K562 (cell line): ENCODE results near the gene HYOU1. TPM values are rescaled to one million over a fixed set of nuclear protein-coding genes. Genes with fewer than 3 reads are reported as not detected.

Experiments
- CEBPG ChIP-seq, 3 experiments: fragments of 200-800 bp in 1 of 3; sonication (Bioruptor generic) in 1 of 3; sonication (generic) in 1 of 3; formaldehyde crosslinking in 1 of 3; IDR thresholded peaks in 2 of 3; conservative IDR thresholded peaks in 1 of 3; 2 replicates each; pipeline versions ENCODE4 v1.6.1 to v1.8.0; 2016 to 2022; ENCODE audit warnings: missing compliant biosample characterization in 2 of 3, missing genetic modification characterization in 2 of 3, mild to moderate bottlenecking in 1 of 3, missing genetic modification reagents in 1 of 3
- CXXC5 ChIP-seq: fragments of 250-450 bp; sonication (Bioruptor Pico); IDR thresholded peaks from 2 replicates; pipeline ENCODE4 v1.8.0; 2022; ENCODE audit warnings: inconsistent platforms, mild to moderate bottlenecking, moderate library complexity
- EHMT2 ChIP-seq: fragments of 450-650 bp; IDR thresholded peaks from 2 replicates; pipeline ENCODE4 v1.6.1; 2018; ENCODE audit warnings: antibody characterized with exemption
- MAZ ChIP-seq, 2 experiments: fragments of 450-650 bp in 1 of 2; sonication (generic) in 1 of 2; formaldehyde crosslinking; IDR thresholded peaks in 1 of 2; conservative IDR thresholded peaks in 1 of 2; 2 replicates each; pipeline versions ENCODE4 v1.4.0 to v1.5.0; 2020; ENCODE audit warnings: mild to moderate bottlenecking in 1 of 2, missing genetic modification reagents in 1 of 2
- MBD1 ChIP-seq: fragments of 250-450 bp; sonication (Bioruptor Pico); IDR thresholded peaks from 2 replicates; pipeline ENCODE4 v1.8.0; 2022; ENCODE audit warnings: inconsistent platforms
- NCOA1 ChIP-seq: fragments of 450-650 bp; IDR thresholded peaks from 2 replicates; pipeline ENCODE4 v1.6.1; 2016; ENCODE audit warnings: low read depth
- PKNOX1 ChIP-seq: fragments of 450-650 bp; IDR thresholded peaks from 2 replicates; pipeline ENCODE4 v1.6.1; 2016
- POLR2A ChIP-seq: fragments of 450-650 bp; conservative IDR thresholded peaks from 2 replicates; pipeline ENCODE4 v1.6.1; 2016
- RAD21 ChIP-seq, 2 experiments: fragments of 250-450 bp in 1 of 2; fragments of 450-650 bp in 1 of 2; sonication (Bioruptor Pico) in 1 of 2; formaldehyde crosslinking in 1 of 2; IDR thresholded peaks in 1 of 2; conservative IDR thresholded peaks in 1 of 2; 2 replicates each; pipeline versions ENCODE4 v1.4.0 to v1.8.0; 2020 to 2022; ENCODE audit warnings: mild to moderate bottlenecking in 2 of 2, moderate library complexity in 1 of 2
- RBM14 ChIP-seq: fragments of 200-400 bp; formaldehyde crosslinking; IDR thresholded peaks from 2 replicates; pipeline ENCODE4 v1.6.1; 2018; ENCODE audit warnings: low read depth, mild to moderate bottlenecking, low read length, moderate library complexity, borderline replicate concordance; ENCODE audit not compliant: insufficient read depth
- RBM15 ChIP-seq: fragments of 200-400 bp; formaldehyde crosslinking; IDR thresholded peaks from 2 replicates; pipeline ENCODE4 v1.6.1; 2018; ENCODE audit warnings: mild to moderate bottlenecking, low read length, moderate library complexity; ENCODE audit not compliant: insufficient read depth
- TAF15 ChIP-seq: fragments of 200-400 bp; formaldehyde crosslinking; IDR thresholded peaks from 2 replicates; pipeline ENCODE4 v1.6.1; 2017; ENCODE audit warnings: mild to moderate bottlenecking, low read depth, low read length, moderate library complexity
- TOE1 ChIP-seq, 2 experiments: fragments of 450-650 bp in 1 of 2; sonication (generic) in 1 of 2; formaldehyde crosslinking in 1 of 2; IDR thresholded peaks; 2 replicates each; pipeline versions ENCODE4 v1.7.1 to v1.8.0; 2016 to 2022; ENCODE audit warnings: borderline replicate concordance in 2 of 2, mild to moderate bottlenecking in 2 of 2, antibody characterized with exemption in 1 of 2, inconsistent platforms in 1 of 2, low read depth in 1 of 2, missing genetic modification reagents in 1 of 2, moderate library complexity in 1 of 2
- ZNF75A ChIP-seq: fragments of 450-650 bp; formaldehyde crosslinking; IDR thresholded peaks from 2 replicates; pipeline ENCODE4 v1.4.0; 2020; ENCODE audit warnings: mild to moderate bottlenecking
- polyA plus RNA-seq, 8 experiments: library from polyadenylated mRNA; depleted of rRNA in 4 of 8; stranded (reverse) in 5 of 8; unstranded in 3 of 8; fragments of >200 nt; fragmentation: Nextera tagmentation in 2 of 8; fragmentation: Illumina TruSeq in 1 of 8; extraction: Ambion mirVana in 2 of 8; extraction: Trizol in 1 of 8; gene quantifications; 2 replicates each; pipeline versions ENCODE4 v1.2.1 to v1.2.3, GENCODE V29; 2011 to 2014; ENCODE audit warnings: inconsistent platforms in 1 of 8, missing spikeins in 1 of 8
- total RNA-seq, 7 experiments: library from RNA; depleted of rRNA in 6 of 7; stranded (reverse); fragments of >200 nt in 6 of 7; fragmentation: Illumina TruSeq in 2 of 7; extraction: Trizol in 2 of 7; gene quantifications; 2 replicates each; pipeline versions ENCODE4 v1.2.1 to v1.2.3, GENCODE V29; 2011 to 2021; ENCODE audit warnings: low replicate concordance in 1 of 7
- TF ChIP-seq, protein P1 (sequence below), 2 experiments: fragments of 250-450 bp in 1 of 2; fragments of 450-650 bp in 1 of 2; sonication (Bioruptor Pico) in 1 of 2; IDR thresholded peaks; 2 replicates each; pipeline versions ENCODE4 v1.6.1 to v1.8.0; 2016 to 2021; ENCODE audit warnings: mild to moderate bottlenecking in 2 of 2, moderate library complexity in 2 of 2, missing compliant biosample characterization in 1 of 2, missing genetic modification characterization in 1 of 2
- TF ChIP-seq, protein P2 (sequence below): fragments of 250-450 bp; sonication (Bioruptor Pico); IDR thresholded peaks from 2 replicates; pipeline ENCODE4 v1.5.1; 2021; ENCODE audit warnings: mild to moderate bottlenecking
- TF ChIP-seq, protein P3 (sequence below): fragments of 250-450 bp; sonication (Bioruptor Pico); IDR thresholded peaks from 2 replicates; pipeline ENCODE4 v1.8.0; 2021; ENCODE audit warnings: borderline replicate concordance, mild to moderate bottlenecking, moderate library complexity; ENCODE audit not compliant: poor library complexity, severe bottlenecking
- TF ChIP-seq, protein P4 (sequence below): fragments of 250-450 bp; sonication (Bioruptor Pico); IDR thresholded peaks from 2 replicates; pipeline ENCODE4 v1.5.0; 2021; ENCODE audit warnings: mild to moderate bottlenecking, borderline replicate concordance

The HYOU1 gene
- total and polyA plus RNA-seq, 9 of the 15 experiments (the other 6 are each of a cell fraction or from before 2014, with no cell fraction given): 19.5 to 197 (median 128) TPM

DNA sequence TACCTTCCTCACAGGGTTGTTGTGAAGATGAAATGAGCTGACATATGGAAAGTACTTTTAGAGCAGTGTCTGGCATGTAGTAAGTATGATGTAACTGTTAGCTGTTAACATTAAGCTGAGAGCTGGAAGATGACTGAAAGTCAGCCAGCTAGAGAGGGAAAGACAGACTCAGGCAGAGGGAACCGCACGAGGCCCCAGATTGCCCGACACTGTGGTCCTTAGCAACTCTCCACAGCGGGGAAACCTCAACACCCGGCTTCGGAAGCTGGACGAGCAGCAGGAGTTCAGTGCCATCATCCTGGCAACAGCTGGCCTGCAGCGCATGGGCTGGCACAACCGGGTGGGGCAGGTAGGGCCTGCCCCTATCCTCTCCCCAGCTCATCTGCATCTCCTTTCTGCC lies 34.2 kb upstream of the HYOU1 start (continued):
- TF ChIP-seq, protein P1, sequence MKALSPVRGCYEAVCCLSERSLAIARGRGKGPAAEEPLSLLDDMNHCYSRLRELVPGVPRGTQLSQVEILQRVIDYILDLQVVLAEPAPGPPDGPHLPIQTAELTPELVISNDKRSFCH (CRISPR knock-in tag; IDR thresholded peaks at IDR 0.05): no peak
- TF ChIP-seq, protein P1 (tag; IDR thresholded peaks at IDR 0.05): no peak
- TF ChIP-seq RBM14: no peak
- no peak for TF ChIP-seq MAZ (CRISPR knock-in tag; conservative IDR thresholded peaks at IDR 0.05 in 1 of 2, IDR thresholded peaks at IDR 0.05 in 1 of 2)
- no peak for TF ChIP-seq CXXC5 (CRISPR knock-in tag)
- TF ChIP-seq PKNOX1: no peak
- no peak for TF ChIP-seq NCOA1
- no peak for TF ChIP-seq TAF15
- TF ChIP-seq RAD21 (CRISPR knock-in tag; conservative IDR thresholded peaks at IDR 0.05 in 1 of 2, IDR thresholded peaks at IDR 0.05 in 1 of 2): no peak
- TF ChIP-seq ZNF75A (CRISPR knock-in tag): no peak
- 0 out of 2 replicates have a peak, but pooled peaks have one; percentile 36 for TF ChIP-seq CEBPG (CRISPR knock-in tag; IDR thresholded peaks at IDR 0.05)
- 0 out of 4 replicates have a peak, but pooled peaks of 1 of the 2 experiments have one; percentile 9 for TF ChIP-seq CEBPG (tag; conservative IDR thresholded peaks at IDR 0.05 in 1 of 2, IDR thresholded peaks at IDR 0.05 in 1 of 2)
- TF ChIP-seq, protein P2, sequence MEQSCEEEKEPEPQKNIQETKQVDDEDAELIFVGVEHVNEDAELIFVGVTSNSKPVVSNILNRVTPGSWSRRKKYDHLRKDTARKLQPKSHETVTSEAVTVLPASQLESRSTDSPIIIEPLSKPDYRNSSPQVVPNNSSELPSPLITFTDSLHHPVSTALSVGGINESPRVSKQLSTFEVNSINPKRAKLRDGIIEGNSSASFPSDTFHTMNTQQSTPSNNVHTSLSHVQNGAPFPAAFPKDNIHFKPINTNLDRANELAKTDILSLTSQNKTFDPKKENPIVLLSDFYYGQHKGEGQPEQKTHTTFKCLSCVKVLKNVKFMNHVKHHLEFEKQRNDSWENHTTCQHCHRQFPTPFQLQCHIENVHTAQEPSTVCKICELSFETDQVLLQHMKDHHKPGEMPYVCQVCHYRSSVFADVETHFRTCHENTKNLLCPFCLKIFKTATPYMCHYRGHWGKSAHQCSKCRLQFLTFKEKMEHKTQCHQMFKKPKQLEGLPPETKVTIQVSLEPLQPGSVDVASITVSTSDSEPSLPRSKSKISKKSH (CRISPR knock-in tag): no peak
- no peak for TF ChIP-seq EHMT2
- TF ChIP-seq MBD1 (CRISPR knock-in tag): no peak
- no peak for TF ChIP-seq TOE1 (IDR thresholded peaks at IDR 0.05; ENCODE audit: borderline replicate concordance)
- no peak for TF ChIP-seq TOE1 (CRISPR knock-in tag; IDR thresholded peaks at IDR 0.05; ENCODE audit: borderline replicate concordance, low read depth)
- no peak for TF ChIP-seq RBM15
- TF ChIP-seq, protein P3, sequence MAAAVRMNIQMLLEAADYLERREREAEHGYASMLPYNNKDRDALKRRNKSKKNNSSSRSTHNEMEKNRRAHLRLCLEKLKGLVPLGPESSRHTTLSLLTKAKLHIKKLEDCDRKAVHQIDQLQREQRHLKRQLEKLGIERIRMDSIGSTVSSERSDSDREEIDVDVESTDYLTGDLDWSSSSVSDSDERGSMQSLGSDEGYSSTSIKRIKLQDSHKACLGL (CRISPR knock-in tag): no peak
- TF ChIP-seq POLR2A: peak; percentile 32; the same call in 1 of the 2 replicates
- TF ChIP-seq, protein P4, sequence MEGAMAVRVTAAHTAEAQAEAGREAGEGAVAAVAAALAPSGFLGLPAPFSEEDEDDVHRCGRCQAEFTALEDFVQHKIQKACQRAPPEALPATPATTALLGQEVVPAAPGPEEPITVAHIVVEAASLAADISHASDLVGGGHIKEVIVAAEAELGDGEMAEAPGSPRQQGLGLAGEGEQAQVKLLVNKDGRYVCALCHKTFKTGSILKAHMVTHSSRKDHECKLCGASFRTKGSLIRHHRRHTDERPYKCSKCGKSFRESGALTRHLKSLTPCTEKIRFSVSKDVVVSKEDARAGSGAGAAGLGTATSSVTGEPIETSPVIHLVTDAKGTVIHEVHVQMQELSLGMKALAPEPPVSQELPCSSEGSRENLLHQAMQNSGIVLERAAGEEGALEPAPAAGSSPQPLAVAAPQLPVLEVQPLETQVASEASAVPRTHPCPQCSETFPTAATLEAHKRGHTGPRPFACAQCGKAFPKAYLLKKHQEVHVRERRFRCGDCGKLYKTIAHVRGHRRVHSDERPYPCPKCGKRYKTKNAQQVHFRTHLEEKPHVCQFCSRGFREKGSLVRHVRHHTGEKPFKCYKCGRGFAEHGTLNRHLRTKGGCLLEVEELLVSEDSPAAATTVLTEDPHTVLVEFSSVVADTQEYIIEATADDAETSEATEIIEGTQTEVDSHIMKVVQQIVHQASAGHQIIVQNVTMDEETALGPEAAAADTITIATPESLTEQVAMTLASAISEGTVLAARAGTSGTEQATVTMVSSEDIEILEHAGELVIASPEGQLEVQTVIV (CRISPR knock-in tag): no peak
